HL-60 (cell line): Measurements from ENCODE around the gene CPED1.

Experiments used
- DNase-seq, 2 experiments: peaks; one replicate each; pipeline ENCODE4 v3.0.0-alpha.2; 2010 to 2020; ENCODE audit warnings: low read depth in 1 of 2, low spot score in 1 of 2
- H3K27ac ChIP-seq: fragments of 250-450 bp; sonication (Bioruptor Pico); replicated peaks from 2 replicates; pipeline ENCODE4 v1.5.1; 2020; ENCODE audit warnings: mild to moderate bottlenecking, moderate library complexity
- H3K27me3 ChIP-seq: fragments of 250-450 bp; sonication (Bioruptor Pico); 2 replicates; pipeline ENCODE4 v1.5.1; 2021; ENCODE audit warnings: mild to moderate bottlenecking, moderate library complexity; ENCODE audit not compliant: insufficient read depth, poor library complexity, severe bottlenecking
- H3K4me3 ChIP-seq: replicated peaks from 2 replicates; pipeline ENCODE4 v1.5.1; 2011; ENCODE audit warnings: mild to moderate bottlenecking, control low read depth, low read length; ENCODE audit not compliant: insufficient read depth
- GABPA ChIP-seq: IDR thresholded peaks from 2 replicates; pipeline ENCODE4 v1.6.1; 2012; ENCODE audit warnings: low read depth
- POLR2AphosphoS5 ChIP-seq: IDR thresholded peaks from 2 replicates; pipeline ENCODE4 v1.6.1; 2012; ENCODE audit warnings: low read depth
- SPI1 ChIP-seq: IDR thresholded peaks from 2 replicates; pipeline ENCODE4 v1.6.1; 2012; ENCODE audit warnings: low read depth, mild to moderate bottlenecking, borderline replicate concordance
- TF ChIP-seq, protein P1 (sequence below): IDR thresholded peaks from 2 replicates; pipeline ENCODE4 v1.6.1; 2012; ENCODE audit warnings: low read depth; ENCODE audit not compliant: insufficient replicate concordance
- TF ChIP-seq, protein P2 (sequence below): IDR thresholded peaks from one replicate; pipeline ENCODE4 v1.5.1; 2011; ENCODE audit warnings: low read length, control low read depth, inconsistent platforms; ENCODE audit not compliant: insufficient read depth

The CPED1 gene

DNA sequence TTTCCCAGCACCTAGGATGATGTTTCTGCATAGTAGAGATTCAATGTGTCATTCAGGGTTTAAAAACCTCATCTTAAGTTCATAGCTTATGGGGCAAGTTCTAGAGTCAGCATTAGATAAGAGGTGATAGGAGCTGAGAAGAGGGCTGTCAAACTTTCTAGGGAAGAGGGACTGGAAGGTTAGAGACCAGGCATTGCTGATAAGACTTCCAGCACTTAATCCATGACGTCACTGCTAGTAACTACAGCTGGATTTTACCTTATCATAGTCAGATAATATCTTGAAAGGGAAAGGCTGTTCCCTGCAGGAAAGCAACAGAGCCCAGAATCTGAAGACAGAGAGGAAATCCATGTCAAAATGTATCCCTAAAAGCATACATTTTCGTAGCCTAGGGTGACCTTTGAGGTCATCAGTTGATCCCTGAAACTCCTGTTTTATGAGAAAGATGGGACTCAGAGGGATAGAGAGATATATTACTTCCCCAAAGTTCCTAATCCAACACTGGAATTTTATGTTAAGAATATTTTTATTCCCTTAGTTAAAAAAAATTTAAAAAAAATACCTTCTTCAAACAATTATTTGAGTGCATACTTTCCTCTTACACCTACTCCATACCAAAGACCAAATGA, 3.3 kb upstream of the CPED1 start:
- no peak overlapping the region for H3K4me3 ChIP-seq
- no peak overlapping the region for H3K27ac ChIP-seq
- no peaks in the 10 kb centered on the region for H3K27me3 ChIP-seq
- no peak for DNase-seq
- TF ChIP-seq, protein P1, sequence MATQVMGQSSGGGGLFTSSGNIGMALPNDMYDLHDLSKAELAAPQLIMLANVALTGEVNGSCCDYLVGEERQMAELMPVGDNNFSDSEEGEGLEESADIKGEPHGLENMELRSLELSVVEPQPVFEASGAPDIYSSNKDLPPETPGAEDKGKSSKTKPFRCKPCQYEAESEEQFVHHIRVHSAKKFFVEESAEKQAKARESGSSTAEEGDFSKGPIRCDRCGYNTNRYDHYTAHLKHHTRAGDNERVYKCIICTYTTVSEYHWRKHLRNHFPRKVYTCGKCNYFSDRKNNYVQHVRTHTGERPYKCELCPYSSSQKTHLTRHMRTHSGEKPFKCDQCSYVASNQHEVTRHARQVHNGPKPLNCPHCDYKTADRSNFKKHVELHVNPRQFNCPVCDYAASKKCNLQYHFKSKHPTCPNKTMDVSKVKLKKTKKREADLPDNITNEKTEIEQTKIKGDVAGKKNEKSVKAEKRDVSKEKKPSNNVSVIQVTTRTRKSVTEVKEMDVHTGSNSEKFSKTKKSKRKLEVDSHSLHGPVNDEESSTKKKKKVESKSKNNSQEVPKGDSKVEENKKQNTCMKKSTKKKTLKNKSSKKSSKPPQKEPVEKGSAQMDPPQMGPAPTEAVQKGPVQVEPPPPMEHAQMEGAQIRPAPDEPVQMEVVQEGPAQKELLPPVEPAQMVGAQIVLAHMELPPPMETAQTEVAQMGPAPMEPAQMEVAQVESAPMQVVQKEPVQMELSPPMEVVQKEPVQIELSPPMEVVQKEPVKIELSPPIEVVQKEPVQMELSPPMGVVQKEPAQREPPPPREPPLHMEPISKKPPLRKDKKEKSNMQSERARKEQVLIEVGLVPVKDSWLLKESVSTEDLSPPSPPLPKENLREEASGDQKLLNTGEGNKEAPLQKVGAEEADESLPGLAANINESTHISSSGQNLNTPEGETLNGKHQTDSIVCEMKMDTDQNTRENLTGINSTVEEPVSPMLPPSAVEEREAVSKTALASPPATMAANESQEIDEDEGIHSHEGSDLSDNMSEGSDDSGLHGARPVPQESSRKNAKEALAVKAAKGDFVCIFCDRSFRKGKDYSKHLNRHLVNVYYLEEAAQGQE, result no peak
- TF ChIP-seq, protein P2, sequence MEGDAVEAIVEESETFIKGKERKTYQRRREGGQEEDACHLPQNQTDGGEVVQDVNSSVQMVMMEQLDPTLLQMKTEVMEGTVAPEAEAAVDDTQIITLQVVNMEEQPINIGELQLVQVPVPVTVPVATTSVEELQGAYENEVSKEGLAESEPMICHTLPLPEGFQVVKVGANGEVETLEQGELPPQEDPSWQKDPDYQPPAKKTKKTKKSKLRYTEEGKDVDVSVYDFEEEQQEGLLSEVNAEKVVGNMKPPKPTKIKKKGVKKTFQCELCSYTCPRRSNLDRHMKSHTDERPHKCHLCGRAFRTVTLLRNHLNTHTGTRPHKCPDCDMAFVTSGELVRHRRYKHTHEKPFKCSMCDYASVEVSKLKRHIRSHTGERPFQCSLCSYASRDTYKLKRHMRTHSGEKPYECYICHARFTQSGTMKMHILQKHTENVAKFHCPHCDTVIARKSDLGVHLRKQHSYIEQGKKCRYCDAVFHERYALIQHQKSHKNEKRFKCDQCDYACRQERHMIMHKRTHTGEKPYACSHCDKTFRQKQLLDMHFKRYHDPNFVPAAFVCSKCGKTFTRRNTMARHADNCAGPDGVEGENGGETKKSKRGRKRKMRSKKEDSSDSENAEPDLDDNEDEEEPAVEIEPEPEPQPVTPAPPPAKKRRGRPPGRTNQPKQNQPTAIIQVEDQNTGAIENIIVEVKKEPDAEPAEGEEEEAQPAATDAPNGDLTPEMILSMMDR, result no peak
- no peak for TF ChIP-seq SPI1

- TF ChIP-seq, protein P1, result no peak
- TF ChIP-seq GABPA, result no peak
- TF ChIP-seq POLR2AphosphoS5, result no peak
- TF ChIP-seq SPI1, result no peak
- TF ChIP-seq, protein P2, result no peak
Measured at GRCh38 chr7:120985839-120986238, 2.7 kb upstream of the CPED1 start.

GRCh38 chr7:120986650-120987049, 1.9 kb upstream of the CPED1 start:
- Histone ChIP-seq H3K27me3 (no peaks in the 10 kb centered on the region), H3K27ac (no peak overlapping the region), H3K4me3 (no peak overlapping the region)
- TF ChIP-seq, protein P1, result no peak
- TF ChIP-seq POLR2AphosphoS5 (no peak), GABPA (no peak), SPI1 (no peak)
- TF ChIP-seq, protein P2, result no peak
- DNase-seq, result no peak

More at GRCh38 chr7:120985839-120986238, 2.7 kb upstream of the CPED1 start:
- no peak overlapping the region for H3K4me3 ChIP-seq
- no peaks in the 10 kb centered on the region for H3K27me3 ChIP-seq
- no peak overlapping the region for H3K27ac ChIP-seq
- DNase-seq, result no peak
